NT2/D1 (cell line): ENCODE results near the gene C22orf15.

Experiments
- DNase-seq: peaks from one replicate; pipeline ENCODE4 v3.0.0-alpha.2; 2011; ENCODE audit warnings: low read depth, low spot score
- H3K27me3 ChIP-seq: 2 replicates; pipeline ENCODE4 v1.6.0; 2011; ENCODE audit warnings: mild to moderate bottlenecking; ENCODE audit not compliant: insufficient read length, insufficient read depth
- H3K36me3 ChIP-seq: 2 replicates; pipeline ENCODE4 v1.6.1; 2011; ENCODE audit warnings: mild to moderate bottlenecking, low read length, mixed read lengths; ENCODE audit not compliant: insufficient read depth, insufficient read length
- H3K4me1 ChIP-seq: 2 replicates; pipeline ENCODE4 v1.5.1; 2011; ENCODE audit not compliant: insufficient read depth, insufficient read length
- H3K4me3 ChIP-seq: 2 replicates; pipeline ENCODE4 v1.5.1; 2011; ENCODE audit warnings: low read depth; ENCODE audit not compliant: insufficient read length
- H3K9ac ChIP-seq: 2 replicates; pipeline ENCODE4 v1.6.0; 2011; ENCODE audit warnings: low read depth; ENCODE audit not compliant: insufficient read length
- H3K9me3 ChIP-seq: 2 replicates; pipeline ENCODE4 v1.5.1; 2011; ENCODE audit warnings: mild to moderate bottlenecking, low read length; ENCODE audit not compliant: insufficient read depth
- SUZ12 ChIP-seq: IDR thresholded peaks from 2 replicates; pipeline ENCODE4 v1.6.1; 2011; ENCODE audit not compliant: insufficient read length, insufficient read depth; ENCODE audit errors: extremely low read depth
- YY1 ChIP-seq: IDR thresholded peaks from 2 replicates; pipeline ENCODE4 v1.6.1; 2011; ENCODE audit not compliant: insufficient read length, insufficient read depth
- ZNF274 ChIP-seq: IDR thresholded peaks from 2 replicates; pipeline ENCODE4 v1.6.1; 2011; ENCODE audit warnings: mild to moderate bottlenecking, low read depth, low read length

C22orf15 gene

DNA sequence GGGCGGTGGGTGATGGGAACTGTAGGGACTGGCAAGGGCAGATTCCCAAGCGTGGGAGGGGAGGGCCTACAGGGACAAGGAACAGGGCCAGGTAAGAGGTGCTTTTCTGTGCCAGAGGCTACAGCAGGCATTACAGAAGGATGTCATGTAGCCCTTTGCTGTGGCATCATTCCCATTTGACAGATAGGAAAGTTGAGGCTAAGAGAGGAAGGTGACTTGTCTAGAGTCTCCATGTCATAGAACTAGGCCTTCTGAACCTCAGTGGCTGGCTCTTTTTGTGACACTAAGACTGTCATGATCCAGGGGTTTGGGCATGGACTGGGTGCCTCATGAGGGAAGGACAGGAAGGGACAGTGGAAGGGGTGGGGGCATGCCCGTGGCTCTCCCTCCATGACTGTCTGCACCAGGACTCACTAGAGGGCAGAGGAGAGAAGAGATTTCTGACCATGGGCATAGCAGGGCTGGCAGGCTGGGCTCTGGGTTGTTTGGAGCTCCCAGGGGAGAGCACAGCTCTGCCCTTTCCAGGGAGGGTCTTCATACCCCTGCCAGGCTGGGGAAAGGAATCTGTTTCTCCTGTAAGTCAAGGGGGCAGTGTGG is 13.1 kb downstream of the C22orf15 start:
- Histone ChIP-seq H3K4me3 (no peak overlapping the region), H3K27me3 (peaks cover 31% of the 10 kb centered on the region), H3K4me1 (peaks cover 16% of the 10 kb centered on the region), H3K9ac (no peak overlapping the region), H3K36me3 (no peaks in the 10 kb centered on the region), H3K9me3 (no peaks in the 10 kb centered on the region)
- no peak for DNase-seq
- TF ChIP-seq YY1: no peak
- TF ChIP-seq ZNF274: no peak
- TF ChIP-seq SUZ12: no peak

GRCh38 chr22:23777776-23778576 is 15.2 kb downstream of the C22orf15 start:
- Histone ChIP-seq H3K36me3 (no peaks in the 10 kb centered on the region), H3K27me3 (peaks cover 21% of the 10 kb centered on the region), H3K9me3 (no peaks in the 10 kb centered on the region), H3K4me3 (no peak overlapping the region), H3K4me1 (peaks cover 20% of the 10 kb centered on the region), H3K9ac (no peak overlapping the region)
- TF ChIP-seq ZNF274 (no peak), YY1 (no peak), SUZ12 (no peak)
- no peak for DNase-seq

- peaks cover 15% of the 10 kb centered on the region for H3K27me3 ChIP-seq
- H3K4me3 ChIP-seq: no peak overlapping the region
- no peaks in the 10 kb centered on the region for H3K36me3 ChIP-seq
- TF ChIP-seq SUZ12 (no peak), YY1 (no peak)
- no peaks in the 10 kb centered on the region for H3K9me3 ChIP-seq
- no peak overlapping the region for H3K9ac ChIP-seq
- peaks cover 15% of the 10 kb centered on the region for H3K4me1 ChIP-seq
- no peak for DNase-seq
Measured at GRCh38 chr22:23778577-23778900, 15.7 kb downstream of the C22orf15 start.

GRCh38 chr22:23779083-23779482 is 16.3 kb downstream of the C22orf15 start:
- peaks cover 10% of the 10 kb centered on the region for H3K27me3 ChIP-seq
- H3K4me3 ChIP-seq: no peak overlapping the region
- H3K36me3 ChIP-seq: no peaks in the 10 kb centered on the region
- TF ChIP-seq ZNF274 (no peak), YY1 (no peak), SUZ12 (no peak)
- DNase-seq: no peak
- H3K4me1 ChIP-seq: peaks cover 12% of the 10 kb centered on the region
- no peaks in the 10 kb centered on the region for H3K9me3 ChIP-seq
- no peak overlapping the region for H3K9ac ChIP-seq

- Histone ChIP-seq H3K9me3 (no peaks in the 10 kb centered on the region), H3K4me1 (peaks cover 10% of the 10 kb centered on the region), H3K4me3 (no peak overlapping the region), H3K36me3 (no peaks in the 10 kb centered on the region), H3K9ac (no peak overlapping the region), H3K27me3 (peaks cover 4% of the 10 kb centered on the region)
- DNase-seq: no peak
- TF ChIP-seq ZNF274: no peak
- no peak for TF ChIP-seq SUZ12
- TF ChIP-seq YY1: no peak
Measured at GRCh38 chr22:23779731-23780130, 16.9 kb downstream of the C22orf15 start.

DNA sequence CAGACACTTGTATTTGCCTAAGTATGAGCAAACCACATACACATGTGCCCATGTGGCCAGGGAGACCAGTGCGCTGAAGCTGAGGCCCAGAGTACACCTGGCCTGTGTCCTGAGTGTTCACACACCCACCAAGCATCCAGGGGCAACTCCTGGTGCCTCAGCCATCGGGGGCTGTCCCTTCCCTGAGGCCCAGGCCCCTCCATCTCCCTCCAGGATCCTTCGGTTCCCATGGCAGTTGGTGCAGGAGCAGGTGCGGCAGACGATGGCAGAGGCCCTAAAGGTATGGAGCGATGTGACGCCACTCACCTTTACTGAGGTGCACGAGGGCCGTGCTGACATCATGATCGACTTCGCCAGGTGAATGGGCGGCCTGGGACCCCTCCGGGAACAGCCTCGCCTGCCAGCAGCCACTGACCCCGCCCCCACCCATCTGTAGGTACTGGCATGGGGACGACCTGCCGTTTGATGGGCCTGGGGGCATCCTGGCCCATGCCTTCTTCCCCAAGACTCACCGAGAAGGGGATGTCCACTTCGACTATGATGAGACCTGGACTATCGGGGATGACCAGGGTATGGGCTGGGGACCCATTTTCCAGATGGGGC is 17.5 kb downstream of the C22orf15 start:
- Histone ChIP-seq H3K36me3 (no peaks in the 10 kb centered on the region), H3K4me3 (no peak overlapping the region), H3K9me3 (no peaks in the 10 kb centered on the region), H3K9ac (no peak overlapping the region), H3K4me1 (peaks cover 10% of the 10 kb centered on the region), H3K27me3 (peaks cover 2% of the 10 kb centered on the region)
- no peak for DNase-seq
- TF ChIP-seq SUZ12 (no peak), ZNF274 (no peak), YY1 (no peak)

- Histone ChIP-seq H3K27me3 (no peaks in the 10 kb centered on the region), H3K36me3 (no peaks in the 10 kb centered on the region), H3K4me1 (peaks cover 10% of the 10 kb centered on the region), H3K9me3 (no peaks in the 10 kb centered on the region), H3K9ac (peak overlapping the region; percentile 33), H3K4me3 (no peak overlapping the region)
- TF ChIP-seq YY1 (no peak), ZNF274 (no peak), SUZ12 (no peak)
- no peak for DNase-seq
Measured at GRCh38 chr22:23781065-23781464, 18.3 kb downstream of the C22orf15 start.
